ENCODE measurements around the gene DCBLD1.

DNA sequence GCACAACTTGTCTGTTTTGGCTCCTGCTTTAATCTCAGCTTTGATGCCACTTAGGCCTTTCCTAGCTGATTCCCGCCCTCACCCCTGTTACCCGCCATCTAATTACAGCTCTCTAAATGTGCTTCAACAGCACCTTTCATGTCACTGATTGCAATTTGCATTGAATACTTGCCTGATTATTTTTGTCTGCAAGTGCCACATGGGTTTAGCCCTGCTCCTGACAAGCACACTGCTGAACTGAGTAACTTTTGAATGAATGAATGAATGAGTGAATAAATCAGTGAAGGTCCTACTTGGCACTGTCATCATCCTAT, 591 bp upstream of the DCBLD1 start:
- TF ChIP-seq, protein P1, sequence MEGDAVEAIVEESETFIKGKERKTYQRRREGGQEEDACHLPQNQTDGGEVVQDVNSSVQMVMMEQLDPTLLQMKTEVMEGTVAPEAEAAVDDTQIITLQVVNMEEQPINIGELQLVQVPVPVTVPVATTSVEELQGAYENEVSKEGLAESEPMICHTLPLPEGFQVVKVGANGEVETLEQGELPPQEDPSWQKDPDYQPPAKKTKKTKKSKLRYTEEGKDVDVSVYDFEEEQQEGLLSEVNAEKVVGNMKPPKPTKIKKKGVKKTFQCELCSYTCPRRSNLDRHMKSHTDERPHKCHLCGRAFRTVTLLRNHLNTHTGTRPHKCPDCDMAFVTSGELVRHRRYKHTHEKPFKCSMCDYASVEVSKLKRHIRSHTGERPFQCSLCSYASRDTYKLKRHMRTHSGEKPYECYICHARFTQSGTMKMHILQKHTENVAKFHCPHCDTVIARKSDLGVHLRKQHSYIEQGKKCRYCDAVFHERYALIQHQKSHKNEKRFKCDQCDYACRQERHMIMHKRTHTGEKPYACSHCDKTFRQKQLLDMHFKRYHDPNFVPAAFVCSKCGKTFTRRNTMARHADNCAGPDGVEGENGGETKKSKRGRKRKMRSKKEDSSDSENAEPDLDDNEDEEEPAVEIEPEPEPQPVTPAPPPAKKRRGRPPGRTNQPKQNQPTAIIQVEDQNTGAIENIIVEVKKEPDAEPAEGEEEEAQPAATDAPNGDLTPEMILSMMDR (IDR thresholded peaks at IDR 0.05), result no peak
- no peak for TF ChIP-seq POLR2A (IDR thresholded peaks at IDR 0.05)
